HepG2 (cell line): ENCODE results near the gene CFAP92. TPM values are rescaled to one million over a fixed set of nuclear protein-coding genes. Genes with fewer than 3 reads are reported as not detected.
A peak's percentile ranks its signal among the peaks of the same experiment; 100 is the strongest.

ENCODE experiments used
- ATAC-seq: fragments of 200-7000 bp; cut with Tn5 transposase; 3 replicates; pipeline ENCODE4 v1.9.1; 2020; ENCODE audit warnings: mild to moderate bottlenecking, moderate library complexity
- BruUV-seq: library from RNA; stranded (reverse); fragments of 400-500 nt; replicated peaks from 2 replicates; lab custom pipeline; 2021; lab: Mats Ljungman, UMichigan
- CTCF ChIA-PET: fragments of 300-600 bp; formaldehyde crosslinking; extraction: SDS; loops from one replicate; lab custom pipeline; 2021; ENCODE audit warnings: low total read pairs, inconsistent platforms, low intra/inter-chr PET ratio; lab: Yijun Ruan, JAX
- POLR2A ChIA-PET: fragments of 350-600 bp; sonication (Branson Sonifier 250); formaldehyde crosslinking; loops from one replicate; lab custom pipeline; 2020; ENCODE audit warnings: antibody characterized with exemption, inconsistent platforms; lab: Yijun Ruan, JAX
- DNase-seq: peaks from one replicate; pipeline ENCODE4 v3.0.0-alpha.2; 2015; ENCODE audit warnings: low spot score
- FAIRE-seq: peaks from 3 replicates; lab custom pipeline; 2011; peaks lifted over from hg19 to GRCh38; lab: Jason Lieb, UNC
- H2AFZ ChIP-seq: one replicate; pipeline ENCODE4 v1.6.1; 2011; ENCODE audit warnings: low read length, inconsistent platforms
- H3K27ac ChIP-seq: fragments of 300-600 bp; 3 replicates; pipeline ENCODE4 v1.8.0; 2011; ENCODE audit warnings: mixed run types, mild to moderate bottlenecking, mixed read lengths, low read length, inconsistent platforms; ENCODE audit not compliant: insufficient read depth; ENCODE audit errors: extremely low read length
- H3K27me3 ChIP-seq, 2 experiments: fragments of 200-600 bp in 1 of 2; 2 replicates in 1 of 2; 3 replicates in 1 of 2; pipeline versions ENCODE4 v1.6.0 to v1.8.0; 2011; ENCODE audit warnings: low read length in 2 of 2, mild to moderate bottlenecking in 2 of 2, moderate library complexity in 2 of 2, inconsistent platforms in 1 of 2; ENCODE audit not compliant: insufficient read depth in 2 of 2, control insufficient read depth in 1 of 2
- H3K36me3 ChIP-seq, 2 experiments: fragments of 200-600 bp in 1 of 2; replicated peaks in 1 of 2; 2 replicates in 1 of 2; 3 replicates in 1 of 2; pipeline versions ENCODE4 v1.5.1 to v1.8.0; 2011; ENCODE audit warnings: low read length in 2 of 2, inconsistent platforms in 1 of 2; ENCODE audit not compliant: insufficient read depth in 2 of 2, control insufficient read depth in 1 of 2
- H3K4me1 ChIP-seq: 2 replicates; pipeline ENCODE4 v1.5.1; 2012; ENCODE audit warnings: low read length, inconsistent platforms; ENCODE audit not compliant: insufficient read depth
- H3K4me2 ChIP-seq: 2 replicates; pipeline ENCODE4 v1.6.0; 2011; ENCODE audit warnings: low read depth, low read length, inconsistent platforms
- H3K4me3 ChIP-seq, 3 experiments: fragments of 200-600 bp in 1 of 3; sonication (generic), shearing (Covaris generic) in 1 of 3; replicated peaks in 1 of 3; 2 replicates each; pipeline ENCODE4 v1.5.1; 2011 to 2016; ENCODE audit warnings: low read length in 3 of 3, inconsistent platforms in 2 of 3, low read depth in 2 of 3, mild to moderate bottlenecking in 2 of 3, control low read depth in 1 of 3, mixed read lengths in 1 of 3; ENCODE audit not compliant: insufficient read depth in 1 of 3
- H3K79me2 ChIP-seq: one replicate; pipeline ENCODE4 v1.6.1; 2011; ENCODE audit warnings: low read length, inconsistent platforms; ENCODE audit not compliant: insufficient read depth
- H3K9ac ChIP-seq: 2 replicates; pipeline ENCODE4 v1.6.0; 2011; ENCODE audit warnings: mild to moderate bottlenecking, low read depth, low read length, inconsistent platforms; ENCODE audit not compliant: insufficient read depth
- H3K9me3 ChIP-seq: 2 replicates; pipeline ENCODE4 v1.5.1; 2012; ENCODE audit warnings: mild to moderate bottlenecking, low read length
- H4K20me1 ChIP-seq: 2 replicates; pipeline ENCODE4 v1.6.0; 2011; ENCODE audit warnings: inconsistent platforms, mild to moderate bottlenecking, low read length, moderate library complexity; ENCODE audit not compliant: insufficient read depth
- KLF11 ChIP-seq: IDR thresholded peaks from 2 replicates; pipeline ENCODE4 v1.6.1; 2016; ENCODE audit warnings: missing compliant biosample characterization
- NR2F6 ChIP-seq, 2 experiments: IDR thresholded peaks; 2 replicates each; pipeline ENCODE4 v1.6.1; 2016; ENCODE audit warnings: antibody characterized with exemption in 1 of 2, mild to moderate bottlenecking in 1 of 2
- SETDB1 ChIP-seq: sonication (generic); formaldehyde crosslinking; IDR thresholded peaks from 2 replicates; pipeline ENCODE4 v1.5.1; 2020; ENCODE audit warnings: missing genetic modification reagents, mild to moderate bottlenecking, borderline replicate concordance
- SIN3A ChIP-seq: IDR thresholded peaks from 2 replicates; pipeline ENCODE4 v1.6.1; 2011; ENCODE audit warnings: low read depth, mild to moderate bottlenecking, control low read depth, low read length, borderline replicate concordance
- ZNF10 ChIP-seq: sonication (generic); formaldehyde crosslinking; IDR thresholded peaks from 2 replicates; pipeline ENCODE4 v1.4.0; 2020; ENCODE audit warnings: mild to moderate bottlenecking, low read depth, missing genetic modification reagents, borderline replicate concordance
- ZNF501 ChIP-seq: sonication (generic); formaldehyde crosslinking; IDR thresholded peaks from 2 replicates; pipeline ENCODE4 v1.5.1; 2020; ENCODE audit warnings: mild to moderate bottlenecking, moderate library complexity, missing genetic modification reagents
- WGBS: methylation state at CpG from one replicate; pipeline ENCODE4 v1.1.6; 2017; ENCODE audit warnings: low lambda C conversion rate; 5-methylcytosine and 5-hydroxymethylcytosine counted together
- in situ Hi-C: cut with HindIII; loops from 2 replicates; pipeline ENCODE4 v1.10.0; 2017; ENCODE audit warnings: low pct_unique_long_range_greater_than_20kb; ENCODE audit not compliant: extremely low pct_ligation_motif_present
- intact Hi-C: fragments of 100-400 bp; cut with micrococcal nuclease; formaldehyde crosslinking; loops from one replicate; pipeline ENCODE4 v1.10.0; 2022; ENCODE audit not compliant: unreplicated experiment
- polyA plus RNA-seq, 8 experiments: library from polyadenylated mRNA; depleted of rRNA in 3 of 8; stranded (reverse) in 7 of 8; unstranded in 1 of 8; fragments of >200 nt; fragmentation: Illumina TruSeq in 4 of 8; extraction: Trizol in 4 of 8; gene quantifications; 2 replicates each; pipeline versions ENCODE4 v1.2.1 to v1.2.3, GENCODE V29; 2011 to 2016; ENCODE audit warnings: low read depth in 4 of 8, missing spikeins in 1 of 8, mixed read lengths in 1 of 8; ENCODE audit not compliant: insufficient read depth in 1 of 8
- total RNA-seq, 5 experiments: library from RNA; depleted of rRNA; stranded (reverse); fragments of >200 nt; fragmentation: Illumina TruSeq; extraction: Trizol; gene quantifications; 2 replicates each; pipeline ENCODE4 v1.2.3, GENCODE V29; 2016; ENCODE audit warnings: low read depth in 1 of 5
- TF ChIP-seq, protein P1 (sequence below): sonication (generic); formaldehyde crosslinking; IDR thresholded peaks from 2 replicates; pipeline ENCODE4 v1.5.0; 2020; ENCODE audit warnings: mild to moderate bottlenecking, missing genetic modification reagents
- TF ChIP-seq, protein P2 (sequence below): fragments of 450-650 bp; IDR thresholded peaks from 2 replicates; pipeline ENCODE4 v1.6.1; 2016
- TF ChIP-seq, protein P3 (sequence below): sonication (generic); formaldehyde crosslinking; IDR thresholded peaks from 2 replicates; pipeline ENCODE4 v1.5.0; 2020; ENCODE audit warnings: missing genetic modification reagents
- TF ChIP-seq, protein P4 (sequence below): sonication (generic); formaldehyde crosslinking; IDR thresholded peaks from 2 replicates; pipeline ENCODE4 v1.8.0; 2022; ENCODE audit warnings: low read depth, missing genetic modification reagents
- TF ChIP-seq, protein P5 (sequence below): sonication (generic); formaldehyde crosslinking; IDR thresholded peaks from 2 replicates; pipeline ENCODE4 v1.5.0; 2020; ENCODE audit warnings: mild to moderate bottlenecking, missing genetic modification reagents

CFAP92 gene
- total and polyA plus RNA-seq, 2 of the 13 experiments (the other 11 are each of a cell fraction or from before 2014, with no cell fraction given): 0.18 to 0.46 TPM

DNA sequence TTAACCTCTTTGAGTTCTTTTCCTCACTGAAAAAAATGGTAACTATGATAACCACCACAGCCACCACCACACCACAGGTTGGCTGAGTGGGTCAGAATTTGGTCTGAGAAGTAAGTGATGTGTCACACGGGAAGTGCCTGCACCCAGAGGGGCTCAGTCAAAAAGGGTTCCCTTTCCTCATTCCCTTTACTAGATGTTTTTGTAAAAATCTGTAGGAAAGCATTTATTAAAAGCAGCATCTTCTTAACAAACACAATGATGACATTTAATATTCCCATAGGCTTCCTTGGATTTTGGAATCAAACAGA, 23.2 kb downstream of the CFAP92 start (continued):
- TF ChIP-seq, protein P1, sequence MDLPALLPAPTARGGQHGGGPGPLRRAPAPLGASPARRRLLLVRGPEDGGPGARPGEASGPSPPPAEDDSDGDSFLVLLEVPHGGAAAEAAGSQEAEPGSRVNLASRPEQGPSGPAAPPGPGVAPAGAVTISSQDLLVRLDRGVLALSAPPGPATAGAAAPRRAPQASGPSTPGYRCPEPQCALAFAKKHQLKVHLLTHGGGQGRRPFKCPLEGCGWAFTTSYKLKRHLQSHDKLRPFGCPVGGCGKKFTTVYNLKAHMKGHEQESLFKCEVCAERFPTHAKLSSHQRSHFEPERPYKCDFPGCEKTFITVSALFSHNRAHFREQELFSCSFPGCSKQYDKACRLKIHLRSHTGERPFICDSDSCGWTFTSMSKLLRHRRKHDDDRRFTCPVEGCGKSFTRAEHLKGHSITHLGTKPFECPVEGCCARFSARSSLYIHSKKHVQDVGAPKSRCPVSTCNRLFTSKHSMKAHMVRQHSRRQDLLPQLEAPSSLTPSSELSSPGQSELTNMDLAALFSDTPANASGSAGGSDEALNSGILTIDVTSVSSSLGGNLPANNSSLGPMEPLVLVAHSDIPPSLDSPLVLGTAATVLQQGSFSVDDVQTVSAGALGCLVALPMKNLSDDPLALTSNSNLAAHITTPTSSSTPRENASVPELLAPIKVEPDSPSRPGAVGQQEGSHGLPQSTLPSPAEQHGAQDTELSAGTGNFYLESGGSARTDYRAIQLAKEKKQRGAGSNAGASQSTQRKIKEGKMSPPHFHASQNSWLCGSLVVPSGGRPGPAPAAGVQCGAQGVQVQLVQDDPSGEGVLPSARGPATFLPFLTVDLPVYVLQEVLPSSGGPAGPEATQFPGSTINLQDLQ (CRISPR knock-in tag): no peak
- TF ChIP-seq KLF11 (no peak), NR2F6 (IDR thresholded peaks at IDR 0.05) (no peak), NR2F6 (CRISPR knock-in tag; IDR thresholded peaks at IDR 0.05) (no peak)
- TF ChIP-seq, protein P2, sequence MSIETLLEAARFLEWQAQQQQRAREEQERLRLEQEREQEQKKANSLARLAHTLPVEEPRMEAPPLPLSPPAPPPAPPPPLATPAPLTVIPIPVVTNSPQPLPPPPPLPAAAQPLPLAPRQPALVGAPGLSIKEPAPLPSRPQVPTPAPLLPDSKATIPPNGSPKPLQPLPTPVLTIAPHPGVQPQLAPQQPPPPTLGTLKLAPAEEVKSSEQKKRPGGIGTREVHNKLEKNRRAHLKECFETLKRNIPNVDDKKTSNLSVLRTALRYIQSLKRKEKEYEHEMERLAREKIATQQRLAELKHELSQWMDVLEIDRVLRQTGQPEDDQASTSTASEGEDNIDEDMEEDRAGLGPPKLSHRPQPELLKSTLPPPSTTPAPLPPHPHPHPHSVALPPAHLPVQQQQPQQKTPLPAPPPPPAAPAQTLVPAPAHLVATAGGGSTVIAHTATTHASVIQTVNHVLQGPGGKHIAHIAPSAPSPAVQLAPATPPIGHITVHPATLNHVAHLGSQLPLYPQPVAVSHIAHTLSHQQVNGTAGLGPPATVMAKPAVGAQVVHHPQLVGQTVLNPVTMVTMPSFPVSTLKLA: no peak

DNA sequence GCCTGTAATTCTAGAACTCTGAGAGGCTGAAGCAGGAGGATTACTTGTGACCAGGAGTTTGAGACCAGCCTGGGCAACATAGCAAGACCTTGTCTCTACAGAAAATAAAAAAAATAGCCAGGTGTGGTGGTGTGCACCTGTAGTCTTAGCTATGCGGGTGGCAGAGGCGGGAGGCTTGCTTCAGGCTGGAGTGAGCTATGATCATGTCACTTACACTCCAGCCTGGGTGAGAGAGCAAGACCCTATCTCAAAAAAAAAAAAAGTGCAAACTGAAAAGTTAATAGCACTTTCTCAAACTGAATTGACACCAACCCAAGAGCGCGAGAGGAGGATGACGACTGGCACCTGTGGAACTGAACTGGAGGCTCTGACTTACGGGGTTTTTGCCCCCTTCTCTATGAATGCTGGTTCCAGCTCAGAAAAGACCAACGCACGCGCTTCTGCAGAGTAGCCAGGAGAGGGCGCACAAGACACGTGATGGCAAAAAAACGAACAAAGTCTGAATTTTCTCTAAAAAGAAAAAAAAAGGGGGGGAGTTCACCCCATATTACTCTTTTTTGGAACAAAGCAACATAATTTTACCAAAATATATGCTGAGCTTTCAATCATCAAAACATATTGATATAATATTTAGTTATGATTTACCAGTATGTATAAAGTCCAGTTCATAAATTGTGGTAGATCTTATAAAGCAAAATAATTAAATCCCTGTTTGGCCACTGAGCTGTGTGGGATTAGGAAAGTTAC, 23.7 kb downstream of the CFAP92 start:
- ATAC-seq: peak; percentile 69
- no peak overlapping the region for H2AFZ ChIP-seq
- no peak overlapping the region for H3K4me2 ChIP-seq
- TF ChIP-seq SIN3A (no peak), ZNF501 (0 out of 2 replicates have a peak, but pooled peaks have one; percentile 25), ZNF10 (CRISPR knock-in tag) (no peak), SETDB1 (CRISPR knock-in tag) (no peak)
- TF ChIP-seq, protein P3, sequence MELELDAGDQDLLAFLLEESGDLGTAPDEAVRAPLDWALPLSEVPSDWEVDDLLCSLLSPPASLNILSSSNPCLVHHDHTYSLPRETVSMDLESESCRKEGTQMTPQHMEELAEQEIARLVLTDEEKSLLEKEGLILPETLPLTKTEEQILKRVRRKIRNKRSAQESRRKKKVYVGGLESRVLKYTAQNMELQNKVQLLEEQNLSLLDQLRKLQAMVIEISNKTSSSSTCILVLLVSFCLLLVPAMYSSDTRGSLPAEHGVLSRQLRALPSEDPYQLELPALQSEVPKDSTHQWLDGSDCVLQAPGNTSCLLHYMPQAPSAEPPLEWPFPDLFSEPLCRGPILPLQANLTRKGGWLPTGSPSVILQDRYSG (CRISPR knock-in tag): no peak
- TF ChIP-seq, protein P4, sequence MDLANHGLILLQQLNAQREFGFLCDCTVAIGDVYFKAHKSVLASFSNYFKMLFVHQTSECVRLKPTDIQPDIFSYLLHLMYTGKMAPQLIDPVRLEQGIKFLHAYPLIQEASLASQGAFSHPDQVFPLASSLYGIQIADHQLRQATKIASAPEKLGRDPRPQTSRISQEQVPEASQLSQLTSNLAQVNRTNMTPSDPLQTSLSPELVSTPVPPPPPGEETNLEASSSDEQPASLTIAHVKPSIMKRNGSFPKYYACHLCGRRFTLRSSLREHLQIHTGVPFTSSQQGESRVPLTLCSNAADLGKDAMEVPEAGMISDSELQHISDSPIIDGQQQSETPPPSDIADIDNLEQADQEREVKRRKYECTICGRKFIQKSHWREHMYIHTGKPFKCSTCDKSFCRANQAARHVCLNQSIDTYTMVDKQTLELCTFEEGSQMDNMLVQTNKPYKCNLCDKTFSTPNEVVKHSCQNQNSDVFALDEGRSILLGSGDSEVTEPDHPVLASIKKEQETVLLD: no peak
- TF ChIP-seq, protein P5, sequence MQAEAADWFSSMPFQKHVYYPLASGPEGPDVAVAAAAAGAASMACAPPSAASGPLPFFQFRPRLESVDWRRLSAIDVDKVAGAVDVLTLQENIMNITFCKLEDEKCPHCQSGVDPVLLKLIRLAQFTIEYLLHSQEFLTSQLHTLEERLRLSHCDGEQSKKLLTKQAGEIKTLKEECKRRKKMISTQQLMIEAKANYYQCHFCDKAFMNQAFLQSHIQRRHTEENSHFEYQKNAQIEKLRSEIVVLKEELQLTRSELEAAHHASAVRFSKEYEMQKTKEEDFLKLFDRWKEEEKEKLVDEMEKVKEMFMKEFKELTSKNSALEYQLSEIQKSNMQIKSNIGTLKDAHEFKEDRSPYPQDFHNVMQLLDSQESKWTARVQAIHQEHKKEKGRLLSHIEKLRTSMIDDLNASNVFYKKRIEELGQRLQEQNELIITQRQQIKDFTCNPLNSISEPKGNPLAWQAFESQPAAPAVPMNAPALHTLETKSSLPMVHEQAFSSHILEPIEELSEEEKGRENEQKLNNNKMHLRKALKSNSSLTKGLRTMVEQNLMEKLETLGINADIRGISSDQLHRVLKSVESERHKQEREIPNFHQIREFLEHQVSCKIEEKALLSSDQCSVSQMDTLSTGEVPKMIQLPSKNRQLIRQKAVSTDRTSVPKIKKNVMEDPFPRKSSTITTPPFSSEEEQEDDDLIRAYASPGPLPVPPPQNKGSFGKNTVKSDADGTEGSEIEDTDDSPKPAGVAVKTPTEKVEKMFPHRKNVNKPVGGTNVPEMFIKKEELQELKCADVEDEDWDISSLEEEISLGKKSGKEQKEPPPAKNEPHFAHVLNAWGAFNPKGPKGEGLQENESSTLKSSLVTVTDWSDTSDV (CRISPR knock-in tag): no peak

More for the DNA sequence above, 23.7 kb downstream of the CFAP92 start:
- no peaks in the 10 kb centered on the region for H3K9me3 ChIP-seq
- no peak overlapping the region for H3K4me3 ChIP-seq
- intact Hi-C loops: loop anchor here (1.0 to 5.0 kb wide), 4 partner anchors 46 to 279 kb away; partner anchors contain the start of gene COPG1
- CTCF ChIA-PET: interaction anchor here (0.9 to 1.8 kb wide), 2 partner anchors 117 to 276 kb away, joined by 4 to 20 read pairs; no protein-coding TSS in a partner anchor
- POLR2A ChIA-PET: interaction anchor here (0.6 to 1.3 kb wide), 2 partner anchors 149 to 779 kb away, joined by 3 read pairs; no protein-coding TSS in a partner anchor
- WGBS: 2% methylated on average over 12 of the region's 12 CpGs
- H3K27ac ChIP-seq: no peak overlapping the region
- DNase-seq (peak; percentile 25), FAIRE-seq (peak; percentile 52)
- H3K27me3 ChIP-seq: peaks cover 2 to 37% of the 10 kb centered on the region in 2 experiments; a peak in 4 of 5 replicates
- no TSS peak for BruUV-seq
- no peaks in the 10 kb centered on the region for H3K4me1 ChIP-seq
- no peaks in the 10 kb centered on the region for H3K36me3 ChIP-seq
- H3K79me2 ChIP-seq: no peaks in the 10 kb centered on the region
- H4K20me1 ChIP-seq: no peaks in the 10 kb centered on the region
- in situ Hi-C loops: loop anchor here (10.0 kb wide), 1 partner anchor 115 kb away; no protein-coding TSS in a partner anchor
- H3K9ac ChIP-seq: no peak overlapping the region
